Hair follicle dermal papilla cell (primary cell): ENCODE measurements around the gene RXFP1. TPM values are rescaled to one million over a fixed set of nuclear protein-coding genes. Genes with fewer than 3 reads are reported as not detected.

ENCODE experiments used
- small RNA-seq: library from RNA; depleted of rRNA; stranded (forward); fragments of <200 nt; gene quantifications from one replicate; pipeline ENCODE3, GENCODE V24; 2012
- total RNA-seq: library from RNA; depleted of rRNA; stranded (reverse); fragments of >200 nt; gene quantifications from 2 replicates; pipeline ENCODE4 v1.2.3, GENCODE V29; 2012

Gene RXFP1
- 1.6 and 2.1 TPM in 2 replicates for total RNA-seq

DNA sequence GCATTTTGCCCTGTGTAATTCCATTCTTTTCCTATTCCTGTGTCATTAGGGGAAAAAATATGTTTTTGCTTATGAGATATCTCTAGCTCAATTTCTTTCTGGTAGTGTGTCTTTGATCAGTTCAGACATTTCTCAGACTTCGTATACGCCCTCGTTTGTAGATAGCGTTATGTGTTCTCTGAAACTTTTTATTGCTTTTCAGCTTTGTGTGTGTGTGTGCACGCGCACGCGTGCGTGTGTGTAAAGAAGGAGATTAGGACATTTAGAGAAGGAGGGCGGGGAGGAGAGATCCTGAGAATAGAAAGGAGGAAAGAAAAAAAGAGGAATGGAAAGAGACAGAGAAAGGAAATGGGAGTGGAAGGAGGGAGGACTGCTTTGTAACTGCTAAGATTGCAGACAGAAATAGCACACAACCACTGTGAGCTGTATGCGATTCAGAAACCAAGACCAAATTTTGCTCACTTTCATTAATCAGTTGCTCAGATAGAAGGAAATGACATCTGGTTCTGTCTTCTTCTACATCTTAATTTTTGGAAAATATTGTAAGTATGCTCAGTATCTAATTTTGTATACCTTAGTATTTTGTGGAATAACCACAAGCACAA is at the start of gene RXFP1:
RXFP1 (plus strand) TSS at position 399 of the 605 bp plus-strand sequence; CDS start at position 494, 95 bp downstream.

GRCh38 chr4:158671665-158671914 is 149.9 kb downstream of the RXFP1 start, which contains the start of gene C4orf46:
Gene C4orf46 (minus strand): TSS chr4:158671887. CDS start chr4:158671801, 86 bp downstream.

GRCh38 chr4:158671915-158672806 is 150.5 kb downstream of the RXFP1 start, which contains the start of gene ETFDH:
Gene ETFDH (plus strand): TSS chr4:158672296. CDS start chr4:158672457, 161 bp downstream.

Small RNA genes lying within 50 kb of the gene (small RNA-seq; reads per million reads assigned to genes)
- gene RF00012: not detected

Other genes with a start within 250 kb of the RXFP1 start
- 14.3 and 14.4 TPM in 2 replicates for gene C4orf46, start 150.0 kb downstream of the RXFP1 start, total RNA-seq
- gene ETFDH, start 150.4 kb downstream of the RXFP1 start, total RNA-seq: 20.6 TPM in 2 replicates
- 13.0 and 14.2 TPM in 2 replicates for gene PPID, start 201.5 kb downstream of the RXFP1 start, total RNA-seq
- 23.6 and 30.7 TPM in 2 replicates for gene FNIP2, start 247.1 kb downstream of the RXFP1 start, total RNA-seq